Stomach (tissue), 4 donors: ENCODE measurements around the gene TMEM170A.

Experiments used
- POLR2A ChIP-seq, 4 donors: fragments of 450-650 bp; IDR thresholded peaks; one replicate each; pipeline ENCODE4 v1.6.1; 2016; ENCODE audit warnings: antibody characterized with exemption in 4 of 4, control low read depth in 2 of 4, mild to moderate bottlenecking in 1 of 4, moderate library complexity in 1 of 4
- POLR2AphosphoS5 ChIP-seq, 3 donors: sonication (generic); formaldehyde crosslinking; IDR thresholded peaks; one replicate each; pipeline ENCODE4 v1.6.1; 2016; ENCODE audit warnings: antibody characterized with exemption in 3 of 3
- TF ChIP-seq, protein P1 (sequence below), 7 experiments: fragments of 450-650 bp in 4 of 7; fragments of 200-600 bp in 3 of 7; sonication (generic) in 3 of 7; IDR thresholded peaks; one replicate each; pipeline ENCODE4 v1.5.1; 2016 to 2019; ENCODE audit warnings: antibody characterized with exemption in 7 of 7, control low read depth in 2 of 7, mild to moderate bottlenecking in 1 of 7

DNA sequence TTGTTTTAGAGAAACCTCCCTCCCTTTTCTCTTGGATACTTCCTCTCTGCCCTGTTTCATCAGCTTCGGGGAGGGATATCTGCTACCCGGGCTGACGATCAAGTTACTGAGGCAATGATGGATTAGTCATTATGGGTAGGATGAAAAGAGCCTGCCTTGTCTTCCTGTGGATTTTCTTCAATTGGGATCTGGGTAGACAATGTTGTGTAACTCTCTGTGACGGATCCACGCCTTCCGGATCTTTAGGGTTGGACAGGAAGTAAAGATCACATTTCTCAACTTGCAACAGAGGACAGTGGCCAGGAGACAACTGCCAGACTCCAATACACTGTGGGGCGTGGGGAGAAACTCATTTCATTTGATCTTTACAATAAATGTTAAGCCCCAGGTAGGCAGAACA, 42.1 kb upstream of the TMEM170A start:
- TF ChIP-seq, protein P1, sequence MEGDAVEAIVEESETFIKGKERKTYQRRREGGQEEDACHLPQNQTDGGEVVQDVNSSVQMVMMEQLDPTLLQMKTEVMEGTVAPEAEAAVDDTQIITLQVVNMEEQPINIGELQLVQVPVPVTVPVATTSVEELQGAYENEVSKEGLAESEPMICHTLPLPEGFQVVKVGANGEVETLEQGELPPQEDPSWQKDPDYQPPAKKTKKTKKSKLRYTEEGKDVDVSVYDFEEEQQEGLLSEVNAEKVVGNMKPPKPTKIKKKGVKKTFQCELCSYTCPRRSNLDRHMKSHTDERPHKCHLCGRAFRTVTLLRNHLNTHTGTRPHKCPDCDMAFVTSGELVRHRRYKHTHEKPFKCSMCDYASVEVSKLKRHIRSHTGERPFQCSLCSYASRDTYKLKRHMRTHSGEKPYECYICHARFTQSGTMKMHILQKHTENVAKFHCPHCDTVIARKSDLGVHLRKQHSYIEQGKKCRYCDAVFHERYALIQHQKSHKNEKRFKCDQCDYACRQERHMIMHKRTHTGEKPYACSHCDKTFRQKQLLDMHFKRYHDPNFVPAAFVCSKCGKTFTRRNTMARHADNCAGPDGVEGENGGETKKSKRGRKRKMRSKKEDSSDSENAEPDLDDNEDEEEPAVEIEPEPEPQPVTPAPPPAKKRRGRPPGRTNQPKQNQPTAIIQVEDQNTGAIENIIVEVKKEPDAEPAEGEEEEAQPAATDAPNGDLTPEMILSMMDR (IDR thresholded peaks at IDR 0.05) = no peak
- no peak for TF ChIP-seq POLR2A (IDR thresholded peaks at IDR 0.05)
- TF ChIP-seq POLR2AphosphoS5 (IDR thresholded peaks at IDR 0.05) = peak in 1 of 3 donors; percentile 5
